ENCODE data around the gene AMIGO3.
"Not testable (repeated sequence)": the region's sequence is repeated elsewhere in the genome, so short reads cannot be mapped to it uniquely, and the experiment has no call there.

Gene AMIGO3

DNA sequence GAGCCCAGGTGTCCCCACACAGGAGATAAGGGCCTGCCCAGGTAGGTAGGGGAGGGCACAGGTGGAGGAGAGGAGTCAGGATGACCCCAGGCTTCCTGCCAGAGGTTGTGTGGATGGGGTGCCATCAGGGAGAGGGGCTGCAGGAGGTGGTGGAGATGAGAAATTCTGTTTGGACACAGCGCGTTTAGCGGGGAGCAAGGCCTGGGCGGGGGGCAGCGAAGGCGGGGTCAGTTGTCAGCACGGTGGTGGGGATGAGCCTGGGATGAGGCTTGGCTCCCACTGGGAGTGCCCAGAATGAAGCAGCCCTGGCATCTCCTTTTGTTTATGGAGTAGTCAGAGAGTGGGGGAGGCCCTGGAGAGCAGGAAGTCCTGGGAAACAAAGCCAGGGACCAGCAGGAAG, 15.5 kb downstream of the AMIGO3 start:
- Histone ChIP-seq H3K9ac (ENCODE audit: low read length in 5 of 5) (no peak overlapping the region), H3K4me3 (ENCODE audit: low read depth in 1 of 5, low read length in 5 of 5) (no peak overlapping the region), H3K4me1 (ENCODE audit: control insufficient read depth in 5 of 5, insufficient read depth in 5 of 5, low read length in 5 of 5) (peaks cover 0 to 10% (median 6%) of the 10 kb centered on the region in 5 donors), H3K36me3 (ENCODE audit: control insufficient read depth in 5 of 5, insufficient read depth in 5 of 5, low read length in 5 of 5) (peaks cover 0 to 85% (median 76%) of the 10 kb centered on the region in 5 donors), H3K27me3 (ENCODE audit: control insufficient read depth in 5 of 5, insufficient read depth in 4 of 5, low read length in 5 of 5) (no peaks in the 10 kb centered on the region), H3K27ac (ENCODE audit: low read depth, low read length) (no peak overlapping the region), H3K9me3 (ENCODE audit: control insufficient read depth in 5 of 5, low read length in 5 of 5) (no peaks in the 10 kb centered on the region)

DNA sequence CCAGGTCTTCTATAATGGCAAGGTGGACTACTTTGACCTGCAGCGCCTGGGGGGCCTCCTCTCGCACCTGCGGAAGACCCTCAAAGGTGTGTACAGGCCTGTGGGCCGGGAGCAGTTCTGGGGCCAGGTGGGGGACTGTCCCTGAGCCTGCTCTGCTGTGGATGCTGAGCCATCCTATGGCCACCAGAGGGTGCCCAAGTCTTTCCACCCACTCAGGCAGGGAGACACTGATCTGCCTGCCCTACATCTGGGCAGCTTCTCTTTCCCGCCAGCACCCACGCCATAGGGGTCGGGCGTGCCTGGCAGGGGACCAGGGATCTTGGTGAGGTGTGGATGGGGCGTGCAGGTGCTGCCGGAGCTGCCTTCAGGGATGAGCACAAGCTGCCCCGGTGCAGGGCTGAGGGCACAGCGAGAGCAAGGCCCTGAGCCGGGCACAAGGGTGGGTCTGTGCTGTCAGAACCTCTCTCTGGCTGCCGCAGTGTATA, 16.0 kb downstream of the AMIGO3 start:
- Histone ChIP-seq H3K9ac (ENCODE audit: low read length in 5 of 5) (no peak overlapping the region), H3K27ac (ENCODE audit: low read depth, low read length) (no peak overlapping the region), H3K36me3 (ENCODE audit: control insufficient read depth in 5 of 5, insufficient read depth in 5 of 5, low read length in 5 of 5) (peaks cover 0 to 90% (median 77%) of the 10 kb centered on the region in 5 donors), H3K9me3 (ENCODE audit: control insufficient read depth in 5 of 5, low read length in 5 of 5) (no peaks in the 10 kb centered on the region), H3K4me3 (ENCODE audit: low read depth in 1 of 5, low read length in 5 of 5) (no peak overlapping the region), H3K27me3 (ENCODE audit: control insufficient read depth in 5 of 5, insufficient read depth in 4 of 5, low read length in 5 of 5) (no peaks in the 10 kb centered on the region), H3K4me1 (ENCODE audit: control insufficient read depth in 5 of 5, insufficient read depth in 5 of 5, low read length in 5 of 5) (peaks cover 0 to 14% (median 7%) of the 10 kb centered on the region in 5 donors)

DNA sequence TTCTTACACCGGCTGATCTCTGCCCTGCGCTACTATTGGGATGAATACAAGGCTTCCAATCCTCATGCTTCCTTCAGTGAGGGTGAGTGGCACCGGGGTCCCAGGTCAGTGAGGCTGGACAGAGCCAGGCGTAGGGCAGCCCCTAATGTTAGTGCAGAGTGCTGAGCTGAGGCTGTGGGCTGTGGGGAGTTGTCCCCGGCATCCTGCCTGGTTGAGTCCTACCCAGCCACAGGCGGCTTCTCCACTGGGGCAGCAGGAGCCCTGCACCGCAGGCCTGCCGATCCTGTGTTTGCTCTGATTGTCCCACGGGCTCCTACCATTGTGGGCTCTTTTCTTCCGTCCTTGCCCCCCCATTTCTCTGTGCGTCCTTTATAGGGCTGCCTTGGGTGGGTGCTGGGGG, 16.8 kb downstream of the AMIGO3 start:
- Histone ChIP-seq H3K36me3 (ENCODE audit: control insufficient read depth in 5 of 5, insufficient read depth in 5 of 5, low read length in 5 of 5) (peaks cover 0 to 93% (median 79%) of the 10 kb centered on the region in 5 donors), H3K4me3 (ENCODE audit: low read depth in 1 of 5, low read length in 5 of 5) (no peak overlapping the region), H3K4me1 (ENCODE audit: control insufficient read depth in 5 of 5, insufficient read depth in 5 of 5, low read length in 5 of 5) (peaks cover 0 to 14% (median 7%) of the 10 kb centered on the region in 5 donors), H3K9me3 (ENCODE audit: control insufficient read depth in 5 of 5, low read length in 5 of 5) (no peaks in the 10 kb centered on the region), H3K9ac (ENCODE audit: low read length in 5 of 5) (no peak overlapping the region), H3K27ac (ENCODE audit: low read depth, low read length) (no peak overlapping the region), H3K27me3 (ENCODE audit: control insufficient read depth in 5 of 5, insufficient read depth in 4 of 5, low read length in 5 of 5) (no peaks in the 10 kb centered on the region)

DNA sequence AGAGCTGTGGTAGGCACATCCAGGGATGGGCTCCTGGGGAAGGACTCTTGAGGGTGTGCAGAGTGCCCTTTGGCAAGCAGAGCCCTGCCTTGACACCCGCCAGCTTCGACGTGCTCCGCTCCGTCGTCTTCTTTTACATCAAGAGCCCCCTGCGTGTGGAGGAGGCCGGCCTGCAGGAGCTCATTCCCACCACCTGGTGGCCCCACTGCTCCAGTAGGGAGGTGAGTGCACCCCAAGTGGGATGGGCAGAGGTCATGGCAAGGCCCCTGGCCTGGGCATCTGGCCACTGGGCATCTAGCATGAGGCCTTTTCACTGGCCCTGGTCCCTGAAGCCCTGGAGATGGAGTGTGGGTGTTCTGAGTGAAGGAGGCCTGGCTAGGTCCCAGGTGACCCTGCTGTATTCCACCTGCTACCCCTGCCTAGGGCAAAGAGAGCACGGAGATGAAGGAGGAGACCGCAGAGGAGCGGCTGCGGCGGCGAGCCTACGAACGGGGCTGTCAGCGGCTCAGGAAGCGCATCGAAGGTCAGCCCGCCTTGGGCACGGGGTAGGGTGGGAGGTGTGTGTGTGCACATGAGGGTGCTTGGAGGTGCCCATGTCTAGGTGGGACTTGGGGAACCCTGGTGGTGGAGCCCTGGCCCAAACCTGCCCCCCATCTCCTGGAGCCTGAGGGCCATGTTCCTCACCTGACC, 18.0 kb downstream of the AMIGO3 start:
- no peak overlapping the region for H3K27ac ChIP-seq (ENCODE audit: low read depth, low read length)
- no peak overlapping the region for H3K9ac ChIP-seq (ENCODE audit: low read length in 5 of 5)
- peaks cover 0 to 14% (median 7%) of the 10 kb centered on the region in 5 donors for H3K4me1 ChIP-seq (ENCODE audit: control insufficient read depth in 5 of 5, insufficient read depth in 5 of 5, low read length in 5 of 5)
- H3K4me3 ChIP-seq (ENCODE audit: low read depth in 1 of 5, low read length in 5 of 5), result no peak overlapping the region
- no peaks in the 10 kb centered on the region for H3K27me3 ChIP-seq (ENCODE audit: control insufficient read depth in 5 of 5, insufficient read depth in 4 of 5, low read length in 5 of 5)
- H3K9me3 ChIP-seq (ENCODE audit: control insufficient read depth in 5 of 5, low read length in 5 of 5), result no peaks in the 10 kb centered on the region
- peaks cover 0 to 91% (median 79%) of the 10 kb centered on the region in 5 donors for H3K36me3 ChIP-seq (ENCODE audit: control insufficient read depth in 5 of 5, insufficient read depth in 5 of 5, low read length in 5 of 5)

DNA sequence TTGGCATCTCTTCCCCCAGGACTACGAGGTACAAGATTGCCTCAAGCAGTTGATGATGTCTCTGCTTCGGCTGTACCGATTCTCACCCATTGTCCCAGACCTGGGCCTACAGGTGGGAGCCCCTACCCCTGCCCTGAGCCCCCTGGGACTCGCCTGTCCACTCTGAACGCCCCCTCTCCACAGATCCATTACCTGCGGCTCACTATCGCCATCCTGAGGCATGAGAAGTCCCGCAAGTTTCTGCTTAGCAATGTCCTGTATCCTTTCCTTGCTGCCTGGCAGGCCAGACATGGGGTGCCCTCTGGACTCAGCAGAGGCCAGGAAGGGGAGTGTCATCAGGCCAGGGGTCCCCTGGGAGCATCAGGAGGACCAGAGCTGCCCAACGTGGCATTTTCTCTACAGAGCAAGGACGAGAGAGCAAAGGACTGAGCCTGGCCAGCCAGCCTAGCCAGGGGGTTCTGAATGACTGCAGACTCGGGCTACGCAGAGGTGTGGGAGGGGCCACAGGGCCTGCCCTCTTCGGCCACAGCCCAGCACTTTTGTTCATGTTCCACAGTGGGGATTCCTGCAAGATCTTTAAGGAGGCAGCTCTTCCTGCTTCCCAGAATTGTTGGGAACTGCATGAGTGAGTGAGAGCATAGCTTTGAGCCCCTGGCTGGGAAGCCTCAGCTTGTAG, 18.9 kb downstream of the AMIGO3 start:
- H3K4me1 ChIP-seq (ENCODE audit: control insufficient read depth in 5 of 5, insufficient read depth in 5 of 5, low read length in 5 of 5), result peaks cover 0 to 14% (median 7%) of the 10 kb centered on the region in 5 donors

DNA sequence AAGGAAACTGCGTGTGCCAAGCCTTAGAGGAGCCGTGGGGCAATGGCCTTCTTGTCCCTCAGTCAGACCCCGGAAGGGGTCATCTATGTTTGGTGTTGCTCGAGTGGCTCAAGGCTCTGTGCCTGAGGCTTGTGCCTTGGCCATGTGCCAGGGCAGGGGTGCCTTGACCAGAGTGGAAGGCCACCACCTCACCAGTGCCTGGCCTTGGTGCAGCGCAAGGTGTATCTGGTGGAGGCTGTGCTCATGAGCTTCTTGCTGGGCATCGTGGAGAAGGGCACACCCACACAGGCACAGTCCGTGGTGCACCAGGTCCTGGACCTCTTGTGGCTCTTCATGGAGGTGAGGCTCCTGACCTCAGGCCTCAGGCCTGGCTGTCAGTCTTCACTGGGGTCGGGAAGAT, 19.5 kb downstream of the AMIGO3 start:
- Histone ChIP-seq H3K9ac (ENCODE audit: low read length in 5 of 5) (no peak overlapping the region), H3K4me1 (ENCODE audit: control insufficient read depth in 5 of 5, insufficient read depth in 5 of 5, low read length in 5 of 5) (peaks cover 0 to 14% (median 7%) of the 10 kb centered on the region in 5 donors), H3K27me3 (ENCODE audit: control insufficient read depth in 5 of 5, insufficient read depth in 4 of 5, low read length in 5 of 5) (no peaks in the 10 kb centered on the region), H3K4me3 (ENCODE audit: low read depth in 1 of 5, low read length in 5 of 5) (no peak overlapping the region), H3K9me3 (ENCODE audit: control insufficient read depth in 5 of 5, low read length in 5 of 5) (no peaks in the 10 kb centered on the region), H3K27ac (ENCODE audit: low read depth, low read length) (no peak overlapping the region), H3K36me3 (ENCODE audit: control insufficient read depth in 5 of 5, insufficient read depth in 5 of 5, low read length in 5 of 5) (peaks cover 0 to 76% (median 65%) of the 10 kb centered on the region in 5 donors)

More for the DNA sequence above, 18.9 kb downstream of the AMIGO3 start:
- Histone ChIP-seq H3K4me3 (ENCODE audit: low read depth in 1 of 5, low read length in 5 of 5) (no peak overlapping the region), H3K36me3 (ENCODE audit: control insufficient read depth in 5 of 5, insufficient read depth in 5 of 5, low read length in 5 of 5) (peaks cover 0 to 82% (median 71%) of the 10 kb centered on the region in 5 donors), H3K27me3 (ENCODE audit: control insufficient read depth in 5 of 5, insufficient read depth in 4 of 5, low read length in 5 of 5) (no peaks in the 10 kb centered on the region), H3K9ac (ENCODE audit: low read length in 5 of 5) (no peak overlapping the region), H3K27ac (ENCODE audit: low read depth, low read length) (no peak overlapping the region), H3K9me3 (ENCODE audit: control insufficient read depth in 5 of 5, low read length in 5 of 5) (no peaks in the 10 kb centered on the region)

DNA sequence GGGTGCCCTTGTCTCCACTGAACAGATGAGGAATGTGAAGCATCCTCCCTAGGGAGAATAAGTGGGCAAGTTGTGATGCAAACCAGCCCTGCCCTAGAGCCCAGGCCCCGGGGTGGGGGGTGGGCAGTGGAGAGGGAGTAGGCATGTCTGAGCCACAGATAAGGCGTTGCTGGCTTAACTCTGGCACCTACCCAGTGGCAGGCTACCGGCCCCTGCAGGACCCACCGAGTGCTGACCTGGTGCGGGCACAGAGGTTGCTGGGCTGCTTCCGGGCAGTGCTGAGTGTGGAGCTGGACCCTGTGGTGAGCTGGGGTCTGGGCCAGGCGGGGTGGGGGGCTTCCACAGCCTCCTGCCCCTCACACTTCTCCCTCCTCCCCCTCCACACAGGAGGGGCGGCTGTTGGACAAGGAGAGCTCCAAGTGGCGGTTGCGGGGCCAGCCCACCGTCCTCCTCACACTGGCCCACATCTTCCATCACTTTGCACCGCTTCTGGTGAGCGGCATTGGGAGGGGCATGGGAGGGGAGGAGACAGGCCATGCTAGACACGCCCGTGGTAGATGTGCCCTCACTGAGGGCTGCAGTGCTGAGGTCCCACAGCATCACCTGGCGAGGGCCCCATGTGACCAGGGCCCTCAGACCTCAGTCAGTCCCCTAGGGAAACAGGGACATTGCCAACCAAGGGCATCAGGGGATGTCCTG, 20.1 kb downstream of the AMIGO3 start:
- H3K9me3 ChIP-seq (ENCODE audit: control insufficient read depth in 5 of 5, low read length in 5 of 5), result no peaks in the 10 kb centered on the region
- no peak overlapping the region for H3K4me3 ChIP-seq (ENCODE audit: low read depth in 1 of 5, low read length in 5 of 5)
- no peaks in the 10 kb centered on the region for H3K27me3 ChIP-seq (ENCODE audit: control insufficient read depth in 5 of 5, insufficient read depth in 4 of 5, low read length in 5 of 5)
- H3K36me3 ChIP-seq (ENCODE audit: control insufficient read depth in 5 of 5, insufficient read depth in 5 of 5, low read length in 5 of 5), result peaks cover 0 to 70% (median 59%) of the 10 kb centered on the region in 5 donors
- H3K9ac ChIP-seq (ENCODE audit: low read length in 5 of 5), result peak overlapping the region in 1 of 5 donors; percentile 25
- H3K27ac ChIP-seq (ENCODE audit: low read depth, low read length), result no peak overlapping the region
- H3K4me1 ChIP-seq (ENCODE audit: control insufficient read depth in 5 of 5, insufficient read depth in 5 of 5, low read length in 5 of 5), result peaks cover 0 to 14% (median 7%) of the 10 kb centered on the region in 5 donors

DNA sequence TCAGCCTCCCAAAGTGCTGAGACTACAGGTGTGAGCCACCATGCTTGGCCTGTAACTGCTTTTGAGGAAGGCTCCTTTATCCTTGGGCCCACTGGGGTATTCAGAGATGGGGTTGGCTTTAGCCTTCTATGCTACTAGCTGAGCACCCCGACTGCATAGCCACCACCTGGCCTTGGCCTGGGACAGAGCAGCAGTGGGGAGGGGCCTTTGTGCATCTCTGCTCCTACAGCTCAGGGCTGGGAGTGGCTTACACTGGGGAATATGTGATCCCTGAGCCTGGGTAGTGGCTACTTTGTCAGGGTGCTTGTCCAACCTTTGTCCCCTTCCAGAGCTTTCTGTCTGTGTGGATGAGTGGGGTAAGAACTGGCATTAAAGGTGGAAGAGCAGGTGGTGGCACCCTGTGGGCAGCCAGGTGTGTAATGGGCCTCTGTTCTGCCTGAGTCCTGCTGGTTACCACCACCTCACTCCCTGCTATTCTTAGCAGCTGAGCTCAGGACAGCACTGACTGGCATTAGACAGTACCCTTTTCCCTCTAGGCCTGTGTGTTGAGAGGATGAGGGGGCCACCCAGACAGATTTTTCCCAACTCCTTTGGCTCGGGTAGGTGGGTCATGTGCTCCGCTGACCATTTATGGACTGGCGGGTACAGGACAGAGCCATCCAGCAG, 24.0 kb downstream of the AMIGO3 start:
- not testable (repeated sequence) for H3K27ac ChIP-seq (ENCODE audit: low read depth, low read length); H3K9me3 ChIP-seq (ENCODE audit: control insufficient read depth in 5 of 5, low read length in 5 of 5); H3K4me3 ChIP-seq (ENCODE audit: low read depth in 1 of 5, low read length in 5 of 5); H3K9ac ChIP-seq (ENCODE audit: low read length in 5 of 5); H3K27me3 ChIP-seq (ENCODE audit: control insufficient read depth in 5 of 5, insufficient read depth in 4 of 5, low read length in 5 of 5)
- peaks cover 0 to 19% (median 17%) of the 10 kb centered on the region in 5 donors for H3K4me1 ChIP-seq (ENCODE audit: control insufficient read depth in 5 of 5, insufficient read depth in 5 of 5, low read length in 5 of 5)
- peaks cover 0 to 36% (median 30%) of the 10 kb centered on the region in 5 donors for H3K36me3 ChIP-seq (ENCODE audit: control insufficient read depth in 5 of 5, insufficient read depth in 5 of 5, low read length in 5 of 5)

DNA sequence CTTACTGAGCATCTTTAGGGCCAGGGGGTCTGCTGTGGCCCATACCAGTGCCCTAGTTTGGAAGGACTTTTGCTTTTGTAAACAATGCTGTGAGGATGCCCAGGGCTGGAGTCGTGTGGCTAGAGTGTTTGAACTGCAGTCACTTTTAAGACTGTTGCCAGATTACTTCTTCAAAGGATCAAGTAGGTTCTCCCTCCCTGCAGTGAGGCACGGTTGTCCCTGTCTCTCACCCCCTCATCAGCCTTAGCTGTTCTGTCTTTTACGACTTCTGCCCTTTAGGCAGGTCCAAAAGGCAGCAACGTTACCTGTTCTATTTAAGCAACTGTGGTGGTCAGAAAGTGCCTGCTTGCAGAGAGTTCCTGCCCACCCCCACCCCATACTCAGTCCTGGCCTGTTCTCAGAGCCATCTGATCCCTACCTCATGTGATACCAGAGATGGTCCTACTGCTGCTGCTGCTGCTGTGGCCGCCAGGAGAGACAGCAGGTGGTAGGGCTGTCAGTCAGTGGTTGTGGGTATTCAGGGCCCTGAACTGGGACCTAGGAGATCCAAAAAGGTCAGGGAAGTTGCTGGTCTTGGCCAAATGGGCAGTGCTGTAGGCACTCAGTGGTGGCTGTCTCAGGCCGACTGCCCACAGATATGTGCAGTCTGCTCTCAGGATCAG, 24.9 kb downstream of the AMIGO3 start:
- Histone ChIP-seq H3K4me1 (ENCODE audit: control insufficient read depth in 5 of 5, insufficient read depth in 5 of 5, low read length in 5 of 5) (peaks cover 0 to 28% (median 26%) of the 10 kb centered on the region in 5 donors), H3K36me3 (ENCODE audit: control insufficient read depth in 5 of 5, insufficient read depth in 5 of 5, low read length in 5 of 5) (peaks cover 0 to 26% (median 21%) of the 10 kb centered on the region in 5 donors)
- not testable (repeated sequence) for H3K9me3 ChIP-seq (ENCODE audit: control insufficient read depth in 5 of 5, low read length in 5 of 5); H3K9ac ChIP-seq (ENCODE audit: low read length in 5 of 5); H3K27me3 ChIP-seq (ENCODE audit: control insufficient read depth in 5 of 5, insufficient read depth in 4 of 5, low read length in 5 of 5); H3K27ac ChIP-seq (ENCODE audit: low read depth, low read length); H3K4me3 ChIP-seq (ENCODE audit: low read depth in 1 of 5, low read length in 5 of 5)
